HEK293 (cell line): ENCODE results near the gene TET2.

ENCODE experiments used
- CTCF ChIP-seq: fragments of 450-650 bp; formaldehyde crosslinking; IDR thresholded peaks from 2 replicates; pipeline ENCODE4 v1.5.1; 2016; ENCODE audit warnings: missing biosample characterization, missing genetic modification characterization
- GLIS1 ChIP-seq: fragments of 450-650 bp; formaldehyde crosslinking; IDR thresholded peaks from 2 replicates; pipeline ENCODE4 v1.5.1; 2016; ENCODE audit warnings: missing biosample characterization, missing genetic modification characterization
- SCRT1 ChIP-seq: fragments of 450-650 bp; formaldehyde crosslinking; IDR thresholded peaks from 2 replicates; pipeline ENCODE4 v1.5.1; 2016; ENCODE audit warnings: missing biosample characterization, missing genetic modification characterization, borderline replicate concordance
- ZBTB21 ChIP-seq: fragments of 450-650 bp; formaldehyde crosslinking; IDR thresholded peaks from 2 replicates; pipeline ENCODE4 v1.5.1; 2017; ENCODE audit warnings: missing biosample characterization, missing genetic modification characterization
- ZNF146 ChIP-seq: fragments of 450-650 bp; formaldehyde crosslinking; IDR thresholded peaks from 2 replicates; pipeline ENCODE4 v1.5.1; 2016; ENCODE audit warnings: missing biosample characterization, missing genetic modification characterization
- ZNF639 ChIP-seq: fragments of 450-650 bp; formaldehyde crosslinking; IDR thresholded peaks from 2 replicates; pipeline ENCODE4 v1.5.1; 2016; ENCODE audit warnings: missing biosample characterization, missing genetic modification characterization
- ZNF791 ChIP-seq: fragments of 450-650 bp; formaldehyde crosslinking; IDR thresholded peaks from 2 replicates; pipeline ENCODE4 v1.5.1; 2016; ENCODE audit warnings: missing biosample characterization, missing genetic modification characterization
- TF ChIP-seq, protein P1 (sequence below): fragments of 450-650 bp; formaldehyde crosslinking; IDR thresholded peaks from 2 replicates; pipeline ENCODE4 v1.5.1; 2016; ENCODE audit warnings: missing biosample characterization, missing genetic modification characterization
- TF ChIP-seq, protein P2 (sequence below): fragments of 450-650 bp; formaldehyde crosslinking; conservative IDR thresholded peaks from 2 replicates; pipeline ENCODE4 v1.5.1; 2016; ENCODE audit warnings: low read depth, missing biosample characterization, missing genetic modification characterization

- no peak for TF ChIP-seq ZNF791
- TF ChIP-seq CTCF (tag by site-specific recombination): no peak
- TF ChIP-seq GLIS1 (tag by site-specific recombination): no peak
- no peak for TF ChIP-seq ZBTB21
- TF ChIP-seq, protein P1, sequence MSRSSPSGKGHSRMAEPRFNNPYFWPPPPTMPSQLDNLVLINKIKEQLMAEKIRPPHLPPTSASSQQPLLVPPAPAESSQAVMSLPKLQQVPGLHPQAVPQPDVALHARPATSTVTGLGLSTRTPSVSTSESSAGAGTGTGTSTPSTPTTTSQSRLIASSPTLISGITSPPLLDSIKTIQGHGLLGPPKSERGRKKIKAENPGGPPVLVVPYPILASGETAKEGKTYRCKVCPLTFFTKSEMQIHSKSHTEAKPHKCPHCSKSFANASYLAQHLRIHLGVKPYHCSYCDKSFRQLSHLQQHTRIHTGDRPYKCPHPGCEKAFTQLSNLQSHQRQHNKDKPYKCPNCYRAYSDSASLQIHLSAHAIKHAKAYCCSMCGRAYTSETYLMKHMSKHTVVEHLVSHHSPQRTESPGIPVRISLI (tag by site-specific recombination): no peak
- TF ChIP-seq ZNF146 (tag by site-specific recombination): no peak
- no peak for TF ChIP-seq SCRT1 (tag by site-specific recombination)
- no peak for TF ChIP-seq ZNF639 (tag by site-specific recombination)
- TF ChIP-seq, protein P2, sequence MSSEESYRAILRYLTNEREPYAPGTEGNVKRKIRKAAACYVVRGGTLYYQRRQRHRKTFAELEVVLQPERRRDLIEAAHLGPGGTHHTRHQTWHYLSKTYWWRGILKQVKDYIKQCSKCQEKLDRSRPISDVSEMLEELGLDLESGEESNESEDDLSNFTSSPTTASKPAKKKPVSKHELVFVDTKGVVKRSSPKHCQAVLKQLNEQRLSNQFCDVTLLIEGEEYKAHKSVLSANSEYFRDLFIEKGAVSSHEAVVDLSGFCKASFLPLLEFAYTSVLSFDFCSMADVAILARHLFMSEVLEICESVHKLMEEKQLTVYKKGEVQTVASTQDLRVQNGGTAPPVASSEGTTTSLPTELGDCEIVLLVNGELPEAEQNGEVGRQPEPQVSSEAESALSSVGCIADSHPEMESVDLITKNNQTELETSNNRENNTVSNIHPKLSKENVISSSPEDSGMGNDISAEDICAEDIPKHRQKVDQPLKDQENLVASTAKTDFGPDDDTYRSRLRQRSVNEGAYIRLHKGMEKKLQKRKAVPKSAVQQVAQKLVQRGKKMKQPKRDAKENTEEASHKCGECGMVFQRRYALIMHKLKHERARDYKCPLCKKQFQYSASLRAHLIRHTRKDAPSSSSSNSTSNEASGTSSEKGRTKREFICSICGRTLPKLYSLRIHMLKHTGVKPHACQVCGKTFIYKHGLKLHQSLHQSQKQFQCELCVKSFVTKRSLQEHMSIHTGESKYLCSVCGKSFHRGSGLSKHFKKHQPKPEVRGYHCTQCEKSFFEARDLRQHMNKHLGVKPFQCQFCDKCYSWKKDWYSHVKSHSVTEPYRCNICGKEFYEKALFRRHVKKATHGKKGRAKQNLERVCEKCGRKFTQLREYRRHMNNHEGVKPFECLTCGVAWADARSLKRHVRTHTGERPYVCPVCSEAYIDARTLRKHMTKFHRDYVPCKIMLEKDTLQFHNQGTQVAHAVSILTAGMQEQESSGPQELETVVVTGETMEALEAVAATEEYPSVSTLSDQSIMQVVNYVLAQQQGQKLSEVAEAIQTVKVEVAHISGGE (tag by site-specific recombination): no peak
Measured at GRCh38 chr4:105135785-105136184, 10.9 kb upstream of the TET2 start.
